ENCODE measurements around the gene TSPAN4.
A peak's percentile ranks its signal among the peaks of the same experiment; 100 is the strongest.

Gene TSPAN4

DNA sequence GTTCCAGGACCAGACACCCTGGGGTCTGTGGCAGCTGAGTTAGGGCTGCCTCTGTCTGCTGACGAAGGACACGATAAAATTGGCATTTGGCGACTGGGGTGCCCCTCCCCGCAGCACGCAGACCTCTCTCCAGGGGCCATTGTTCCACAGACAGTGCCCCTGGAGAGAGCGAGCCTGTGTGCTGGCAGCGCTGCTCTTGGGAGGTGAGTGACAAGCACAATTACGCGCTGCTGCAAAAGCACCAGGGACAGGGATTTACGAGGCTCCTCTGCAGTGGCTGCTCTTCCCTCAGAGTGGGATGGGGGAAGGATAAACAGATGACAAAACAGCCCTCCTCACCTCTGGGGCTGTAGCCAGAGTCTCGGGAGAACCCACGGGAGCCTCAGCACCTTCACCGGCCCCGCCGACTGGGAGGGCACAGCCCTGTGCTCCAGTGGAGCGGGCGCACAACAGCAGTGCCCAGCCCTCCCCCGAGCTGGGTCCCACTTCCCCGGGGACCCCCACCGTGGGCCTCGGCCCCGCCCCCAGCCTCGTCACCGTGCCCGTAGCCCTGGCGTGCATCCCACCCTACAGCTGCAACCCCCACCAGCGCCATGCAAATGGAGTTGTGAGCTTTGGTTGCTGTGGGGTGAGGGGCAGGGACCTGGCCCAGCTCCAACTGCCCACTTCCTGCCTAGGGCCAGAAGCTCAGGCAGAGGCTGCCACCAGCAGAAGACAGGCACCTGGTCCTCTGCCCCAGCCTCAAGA, 48.3 kb downstream of the TSPAN4 start:
- DNase-seq: no peak

DNA sequence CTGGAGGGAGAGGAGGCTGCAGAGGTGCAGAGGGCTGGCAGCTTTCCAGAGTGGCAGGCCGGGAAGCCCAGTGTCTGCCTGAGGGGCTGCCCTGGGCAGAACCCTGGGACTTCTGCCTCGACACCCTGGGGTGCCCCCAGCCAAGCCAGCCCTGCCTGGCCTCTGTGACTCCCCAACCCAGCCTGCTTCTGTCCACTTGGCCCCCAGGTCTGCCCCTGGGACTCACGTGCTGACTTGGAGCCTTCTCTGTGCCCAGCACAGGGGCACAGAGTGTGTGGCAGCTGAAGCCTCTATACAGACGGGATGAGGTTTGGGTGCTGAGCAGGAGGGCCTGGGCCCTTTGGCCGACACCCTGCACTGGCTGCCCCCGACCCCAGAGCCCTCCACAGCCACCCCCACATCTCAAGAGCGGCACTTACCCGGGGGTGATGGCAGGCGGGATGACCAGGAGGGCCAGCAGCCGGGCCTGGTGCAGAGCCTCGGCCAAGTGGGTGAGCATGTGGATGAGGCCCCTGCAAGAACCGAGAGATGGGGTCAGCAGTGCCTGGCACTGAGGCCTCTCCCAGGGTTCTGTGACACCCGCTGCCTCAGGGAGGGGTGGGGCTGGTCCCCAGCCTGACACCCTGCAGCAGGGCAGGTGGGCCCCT, 50.5 kb downstream of the TSPAN4 start:
- DNase-seq: no peak

DNA sequence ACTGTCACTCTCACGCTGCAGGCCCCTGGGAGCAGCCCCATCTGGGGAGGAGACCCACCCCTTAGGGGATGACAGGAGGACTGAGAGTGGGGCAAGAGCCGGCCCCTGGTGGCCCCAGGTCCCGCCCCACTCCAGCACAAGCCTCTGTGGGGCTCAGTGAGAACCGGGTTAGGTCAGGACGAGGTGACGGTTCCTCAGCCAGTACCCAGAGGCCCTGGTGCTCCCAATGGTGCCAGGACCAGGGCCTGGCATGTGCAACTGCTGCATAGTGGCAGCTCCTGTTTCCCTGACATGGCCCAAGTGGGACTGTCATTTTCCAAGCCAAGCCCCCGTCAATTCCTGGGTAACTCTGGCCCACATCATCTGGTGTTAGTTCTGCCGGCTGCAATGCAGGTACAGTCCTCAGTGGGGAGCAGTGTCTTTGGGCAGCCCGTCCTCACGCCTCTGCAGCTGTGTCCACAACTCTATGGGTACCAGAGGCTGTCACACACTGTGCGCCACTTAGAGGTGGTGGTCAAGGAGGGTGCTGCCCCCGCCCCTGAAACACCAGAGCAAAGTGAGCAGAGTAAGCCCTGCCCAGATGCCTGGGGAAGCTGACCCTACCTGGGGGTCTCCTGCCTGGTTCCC, 52.0 kb downstream of the TSPAN4 start:
- no peak for DNase-seq

DNA sequence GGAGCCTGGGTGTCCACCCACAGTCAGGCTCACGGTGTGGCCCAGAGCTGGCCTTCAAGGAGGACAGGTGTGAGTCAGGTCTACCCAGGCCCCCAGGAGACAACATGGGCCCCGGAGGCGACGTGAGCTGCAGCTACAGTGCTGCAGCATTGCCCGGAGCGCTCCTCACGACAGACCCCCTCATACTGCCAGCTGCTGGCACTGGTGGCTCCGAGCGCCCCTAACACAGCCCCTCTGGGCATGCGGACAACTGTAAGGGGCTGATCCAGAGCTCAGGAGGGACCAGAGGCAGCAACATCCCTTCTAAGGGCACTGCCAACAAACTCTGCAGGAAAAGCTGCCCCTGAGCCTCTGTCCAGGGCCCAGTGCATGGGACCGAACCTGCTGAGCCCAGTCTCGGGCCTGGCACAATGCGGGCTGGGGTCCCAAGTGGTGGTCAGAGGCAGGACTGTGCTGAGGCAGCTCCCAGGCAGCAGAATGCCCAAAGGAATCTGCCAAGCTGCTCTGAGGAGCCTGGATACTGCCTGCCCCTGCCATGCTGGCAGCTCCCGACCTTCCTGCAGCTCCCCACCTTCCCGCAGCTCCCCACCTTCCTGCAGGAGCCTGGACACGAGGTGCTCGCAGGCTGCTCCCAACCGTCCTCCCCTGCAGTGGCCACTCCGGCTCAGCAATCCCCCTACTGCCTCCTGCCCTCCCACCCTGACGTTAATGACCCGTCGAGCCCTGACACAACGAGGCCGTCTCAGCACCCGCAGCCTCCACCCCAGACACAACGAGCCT, 52.9 kb downstream of the TSPAN4 start:
- no peak for DNase-seq

DNA sequence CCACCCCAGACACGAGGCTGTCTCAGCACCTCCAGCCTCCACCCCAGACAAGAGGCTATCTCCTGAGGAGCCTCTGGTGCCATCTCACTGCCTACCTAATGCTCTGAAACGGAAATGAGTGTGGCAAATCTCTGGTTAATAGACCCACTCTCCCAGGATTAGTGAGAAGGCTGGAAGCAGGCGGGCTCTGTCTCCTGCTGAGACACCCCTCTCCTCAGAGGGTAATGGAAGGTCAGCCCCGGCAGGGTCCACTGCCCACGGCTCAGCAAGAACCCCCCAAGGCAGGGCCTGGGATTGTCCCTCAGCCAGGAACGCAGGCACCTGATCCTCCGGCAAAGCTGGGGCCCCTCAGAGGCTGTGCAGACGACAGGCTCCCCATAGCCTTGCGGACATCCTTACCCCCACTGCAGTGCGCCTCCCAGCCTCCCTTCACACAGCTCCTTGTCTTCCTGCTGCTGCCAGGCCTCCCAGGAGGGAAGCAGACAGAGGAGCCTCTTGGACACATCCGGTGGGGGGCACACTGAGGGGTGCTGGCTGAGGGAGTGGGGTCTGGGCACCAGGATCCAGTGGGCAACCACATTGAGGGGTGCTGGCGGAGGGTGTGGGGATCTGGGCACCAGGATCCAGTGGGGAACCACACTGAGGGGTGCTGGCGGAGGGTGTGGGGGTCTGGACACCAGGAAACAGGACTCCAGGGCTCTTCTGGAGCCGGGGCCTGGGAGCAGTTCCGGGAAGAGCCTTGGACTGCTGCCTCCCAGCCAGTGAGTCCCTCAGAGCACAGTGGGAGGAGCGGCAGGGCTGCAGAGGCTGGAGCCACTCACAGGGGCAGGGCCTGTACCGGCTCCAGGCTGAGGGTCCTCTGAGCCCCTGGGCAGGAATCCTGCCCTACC, 54.8 kb downstream of the TSPAN4 start:
- DNase-seq: no peak

DNA sequence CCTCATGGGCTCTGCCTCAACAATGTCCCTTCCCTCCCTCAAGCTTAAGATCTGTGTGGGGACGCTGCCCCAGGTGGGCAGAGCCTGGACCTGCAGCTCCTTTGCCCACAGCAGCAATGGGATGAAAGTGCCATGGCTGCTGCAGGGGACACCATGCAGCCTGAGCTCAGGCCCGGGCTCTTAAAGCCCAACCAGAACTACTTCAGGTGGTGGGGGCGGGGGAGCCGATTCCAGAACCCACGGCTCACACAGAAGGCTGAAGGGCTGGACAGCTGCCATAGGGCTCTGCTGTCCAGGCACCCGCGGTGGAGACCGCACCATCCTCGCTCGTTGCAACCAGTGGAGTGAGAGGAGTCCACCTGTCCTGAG, 55.5 kb downstream of the TSPAN4 start:
- DNase-seq: no peak

DNA sequence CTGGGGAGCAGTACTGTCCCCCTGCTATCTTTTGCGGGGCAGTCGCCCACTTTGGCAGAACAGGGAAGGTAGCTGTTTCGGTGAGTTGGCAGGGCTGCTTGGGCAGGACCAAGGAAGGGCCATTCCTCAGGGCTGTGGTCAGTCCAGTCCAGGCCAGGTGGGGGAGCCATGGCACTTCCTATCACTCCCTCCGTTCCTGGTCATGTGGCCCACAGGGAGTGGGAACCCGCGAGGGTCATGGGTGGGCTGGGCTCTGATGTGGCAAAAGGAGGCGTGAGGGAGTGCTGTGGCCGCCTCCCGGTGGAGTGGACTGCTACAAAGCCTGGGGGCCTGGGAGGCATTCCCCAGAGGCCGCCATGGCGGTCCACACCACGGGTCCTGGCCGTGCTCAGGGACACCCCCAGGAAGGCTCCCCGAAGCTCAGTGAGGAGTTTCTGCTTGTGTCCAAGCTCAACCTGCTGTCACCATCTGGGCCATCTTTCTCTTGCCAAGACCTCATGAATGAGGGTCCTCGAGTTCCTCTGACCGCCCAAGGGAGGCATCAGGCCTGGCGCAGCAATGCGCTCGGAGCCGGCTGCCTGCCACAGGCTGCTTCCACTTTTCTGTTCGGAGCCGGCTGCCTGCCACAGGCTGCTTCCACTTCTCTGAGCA, 56.0 kb downstream of the TSPAN4 start:
- DNase-seq: no peak

DNA sequence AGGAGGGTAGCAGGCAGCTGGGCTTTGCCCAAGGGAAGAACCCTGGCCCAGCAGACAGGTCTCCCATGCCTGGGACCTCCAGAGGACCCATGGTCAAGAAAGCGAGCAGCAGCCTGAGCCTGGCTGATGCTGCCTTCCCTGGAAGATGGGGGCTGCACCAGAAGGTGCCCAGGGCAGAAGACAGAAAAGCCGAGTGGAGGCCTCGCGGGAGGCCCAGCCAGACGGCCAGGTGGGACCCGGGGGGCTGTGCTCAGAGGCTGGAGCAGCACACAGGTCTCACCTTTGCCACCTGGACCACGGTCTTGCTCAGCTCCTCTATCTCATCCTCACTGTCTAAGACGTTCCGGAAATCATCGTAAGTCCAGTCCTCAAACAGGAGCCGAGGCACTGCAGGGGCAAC, 57.1 kb downstream of the TSPAN4 start:
- no peak for DNase-seq

DNA sequence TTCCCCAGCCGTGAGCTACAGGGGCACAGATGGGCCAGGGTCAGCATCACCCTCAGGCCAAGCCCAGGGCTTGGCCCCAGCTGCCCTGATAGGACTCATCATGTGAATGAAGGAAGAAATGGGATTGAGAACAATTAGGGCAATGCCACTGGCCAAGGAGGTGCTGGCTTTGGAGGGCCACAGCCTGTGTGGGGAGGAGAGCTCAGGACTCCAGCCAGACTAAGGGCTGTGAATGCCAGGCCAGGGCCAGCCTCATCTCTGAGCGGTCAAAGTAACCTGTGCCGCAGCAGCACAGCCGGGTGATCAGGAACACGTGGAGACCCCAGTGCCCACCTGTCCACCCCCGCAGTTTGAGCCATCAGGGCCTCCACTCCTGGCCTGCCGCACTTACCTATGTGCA, 57.9 kb downstream of the TSPAN4 start:
- no peak for DNase-seq

DNA sequence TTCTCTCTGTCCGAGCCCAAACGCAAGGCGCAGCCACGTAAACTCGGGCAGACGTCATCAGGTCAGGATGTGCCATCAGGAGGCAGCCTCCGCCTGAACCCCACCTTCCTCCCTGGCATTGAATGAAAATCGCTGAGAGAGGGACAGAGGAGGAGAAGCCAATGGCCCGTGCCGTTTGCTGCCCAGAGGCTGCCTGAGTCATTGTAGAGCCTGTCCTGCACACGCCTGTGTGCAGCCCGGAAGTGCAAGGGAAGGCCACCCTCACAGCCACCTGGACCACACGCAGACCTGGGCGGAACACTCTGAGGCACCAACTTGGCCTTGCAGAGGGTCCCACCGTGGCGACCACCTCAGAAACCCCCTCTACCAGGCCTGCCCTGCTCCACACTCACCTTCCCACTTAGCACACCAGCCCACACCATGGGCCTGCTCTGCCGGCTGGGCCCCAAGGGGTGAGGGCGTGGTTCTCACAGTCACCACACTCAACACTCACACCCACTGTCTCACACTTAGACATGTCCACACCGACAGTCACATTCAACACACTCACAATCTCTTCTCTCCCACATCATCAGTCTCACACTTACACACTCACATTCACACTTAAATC, 58.9 kb downstream of the TSPAN4 start:
- DNase-seq: no peak

DNA sequence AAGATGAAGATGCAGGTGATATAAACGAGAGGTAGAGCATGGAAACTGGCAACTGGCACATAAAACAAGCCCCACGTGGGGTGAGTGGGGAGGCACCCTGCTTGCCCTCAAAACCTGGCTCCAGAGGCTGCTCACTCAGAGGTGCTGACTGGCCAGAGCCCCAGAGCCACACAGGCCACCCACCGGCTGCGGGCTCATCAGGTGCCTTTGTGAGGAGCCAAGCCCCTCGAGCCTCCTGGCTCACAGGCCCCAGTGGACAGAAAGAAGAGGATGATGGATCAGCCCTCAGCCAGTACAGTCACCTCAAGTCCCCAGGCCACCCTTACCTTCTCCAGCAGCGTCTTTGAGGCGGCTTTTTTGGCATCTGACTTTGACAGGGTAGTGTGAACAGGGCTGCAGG, 61.7 kb downstream of the TSPAN4 start:
- DNase-seq: no peak

DNA sequence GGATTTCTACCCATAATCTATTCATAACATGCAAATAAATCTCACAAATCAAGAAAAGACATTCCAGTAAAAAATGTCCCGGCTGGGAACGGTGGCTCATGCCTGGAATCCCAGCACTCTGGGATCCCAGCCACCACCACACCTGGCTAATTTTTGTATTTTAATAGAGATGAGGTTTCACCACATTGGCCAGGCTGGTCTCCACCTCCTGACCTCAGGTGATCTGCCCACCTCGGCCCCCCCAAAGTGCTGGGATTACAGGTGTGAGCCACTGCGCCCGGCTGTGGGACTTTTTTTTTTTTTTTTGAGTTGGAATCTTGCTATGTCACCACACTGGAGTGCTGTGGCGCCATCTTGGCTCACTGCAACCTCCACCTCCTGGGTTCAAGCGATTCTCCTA, 63.3 kb downstream of the TSPAN4 start:
- no peak for DNase-seq

DNA sequence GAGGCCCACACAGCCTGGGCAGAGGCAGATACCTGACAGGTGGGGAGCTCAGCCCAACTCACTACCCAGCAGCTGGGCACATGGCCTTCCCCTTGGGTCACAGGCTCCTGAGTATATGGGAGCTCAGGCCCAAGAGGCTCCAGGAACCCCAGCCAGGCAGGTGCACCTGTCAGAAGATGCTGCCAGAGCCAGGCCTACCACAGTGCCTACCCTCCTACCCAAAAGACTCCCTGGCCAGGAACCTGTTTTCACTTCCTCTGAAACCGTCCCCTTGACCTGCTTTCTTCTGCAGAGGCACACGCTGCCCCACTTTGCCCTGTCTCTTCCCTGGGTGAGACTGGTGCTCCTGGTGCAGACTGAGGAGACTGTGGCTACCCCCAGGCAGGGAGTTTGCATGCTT, 65.0 kb downstream of the TSPAN4 start:
- no peak for DNase-seq

DNA sequence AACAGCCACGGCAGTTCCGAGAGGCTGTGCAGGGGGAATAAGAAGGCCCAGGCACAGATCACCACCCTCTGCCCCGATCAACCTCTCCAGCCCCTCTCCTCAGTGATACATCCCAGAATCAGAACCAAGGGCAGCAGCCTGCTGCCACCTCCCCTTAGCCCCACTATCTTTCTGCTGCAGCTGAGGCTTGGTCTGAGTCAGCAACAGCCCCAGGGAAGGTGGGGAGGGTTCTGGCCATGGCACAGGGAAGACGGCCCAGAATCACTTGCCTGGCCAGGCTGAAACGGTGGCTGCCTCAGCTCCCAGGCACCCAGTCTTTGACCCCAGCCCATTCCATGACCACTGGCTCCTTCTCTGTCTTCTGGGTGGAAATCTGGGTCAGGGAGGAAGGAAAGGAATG, 65.6 kb downstream of the TSPAN4 start:
- DNase-seq: no peak

DNA sequence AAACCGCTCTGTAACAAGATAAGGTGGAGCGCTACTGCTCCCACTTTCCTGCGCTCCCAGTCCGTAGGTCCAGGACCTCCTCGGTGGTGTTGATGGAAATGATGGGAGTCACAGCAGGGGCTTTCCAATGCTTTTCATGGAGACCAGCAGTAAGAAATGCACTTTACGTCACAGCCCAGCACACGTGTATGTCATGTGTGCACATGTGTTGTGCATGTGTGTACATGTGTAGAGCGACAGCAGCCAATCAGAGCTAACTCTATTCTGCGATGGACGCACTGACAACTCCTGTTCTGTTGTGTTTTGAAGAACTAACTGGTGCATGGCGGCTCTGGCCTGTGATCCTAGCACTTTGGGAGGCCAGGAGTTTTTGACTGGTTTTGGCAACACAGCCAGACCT, 66.8 kb downstream of the TSPAN4 start:
- DNase-seq: no peak

DNA sequence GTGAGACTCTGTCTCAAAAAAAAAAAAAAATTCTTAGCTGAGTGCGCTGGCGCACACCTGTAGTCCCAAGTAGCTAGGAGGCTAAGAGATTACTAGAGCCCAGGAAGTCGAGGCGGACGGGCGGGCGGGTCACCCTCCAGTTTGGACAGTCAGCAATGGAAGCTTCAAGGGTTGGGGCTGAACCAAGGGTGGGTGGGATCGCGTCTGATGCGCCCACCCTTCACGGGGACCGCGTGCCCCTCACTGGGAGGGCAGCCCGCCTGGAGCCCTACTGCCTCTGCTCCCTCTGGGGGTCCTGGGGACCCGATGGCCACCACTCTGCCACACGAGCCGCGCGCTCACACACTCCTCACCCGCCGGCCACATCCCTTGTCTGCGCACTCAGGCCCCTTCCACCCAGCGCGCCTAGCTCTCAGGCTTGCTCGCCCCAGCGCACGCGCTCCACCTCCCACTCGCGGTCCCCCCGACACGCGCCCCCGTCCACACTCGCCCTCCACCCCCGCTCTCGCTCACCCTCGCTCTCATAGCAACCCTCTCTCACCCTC, 67.5 kb downstream of the TSPAN4 start:
- DNase-seq: no peak

DNA sequence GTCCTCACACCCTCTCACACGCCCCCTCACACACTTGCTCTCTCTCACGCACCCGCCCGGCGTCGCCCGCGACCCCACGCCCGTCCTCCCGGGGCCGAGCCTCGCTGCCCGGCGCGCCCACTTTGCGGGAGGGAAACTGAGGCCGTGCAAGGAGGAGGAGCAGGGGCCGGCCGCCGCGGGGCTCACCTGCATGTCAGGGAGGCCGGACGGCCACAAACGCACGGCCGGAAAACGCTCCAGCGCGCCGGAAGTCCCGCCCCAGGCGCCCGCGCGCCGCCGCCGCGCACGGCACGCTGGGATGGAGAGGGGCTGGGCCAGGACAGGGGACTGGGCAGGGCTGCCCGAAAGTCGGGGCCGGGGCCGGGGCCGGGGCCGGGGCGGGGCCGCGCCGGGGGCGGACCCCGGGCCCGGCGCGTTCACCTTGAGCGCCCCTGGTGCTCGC, 68.0 kb downstream of the TSPAN4 start, which contains the start of gene CHID1:
TSS of gene CHID1 (minus strand) at position 222 of the 442 bp plus-strand sequence. CDS start 5,994 bp downstream, outside the sequence.
- peak; percentile 65 to 90 for DNase-seq

DNA sequence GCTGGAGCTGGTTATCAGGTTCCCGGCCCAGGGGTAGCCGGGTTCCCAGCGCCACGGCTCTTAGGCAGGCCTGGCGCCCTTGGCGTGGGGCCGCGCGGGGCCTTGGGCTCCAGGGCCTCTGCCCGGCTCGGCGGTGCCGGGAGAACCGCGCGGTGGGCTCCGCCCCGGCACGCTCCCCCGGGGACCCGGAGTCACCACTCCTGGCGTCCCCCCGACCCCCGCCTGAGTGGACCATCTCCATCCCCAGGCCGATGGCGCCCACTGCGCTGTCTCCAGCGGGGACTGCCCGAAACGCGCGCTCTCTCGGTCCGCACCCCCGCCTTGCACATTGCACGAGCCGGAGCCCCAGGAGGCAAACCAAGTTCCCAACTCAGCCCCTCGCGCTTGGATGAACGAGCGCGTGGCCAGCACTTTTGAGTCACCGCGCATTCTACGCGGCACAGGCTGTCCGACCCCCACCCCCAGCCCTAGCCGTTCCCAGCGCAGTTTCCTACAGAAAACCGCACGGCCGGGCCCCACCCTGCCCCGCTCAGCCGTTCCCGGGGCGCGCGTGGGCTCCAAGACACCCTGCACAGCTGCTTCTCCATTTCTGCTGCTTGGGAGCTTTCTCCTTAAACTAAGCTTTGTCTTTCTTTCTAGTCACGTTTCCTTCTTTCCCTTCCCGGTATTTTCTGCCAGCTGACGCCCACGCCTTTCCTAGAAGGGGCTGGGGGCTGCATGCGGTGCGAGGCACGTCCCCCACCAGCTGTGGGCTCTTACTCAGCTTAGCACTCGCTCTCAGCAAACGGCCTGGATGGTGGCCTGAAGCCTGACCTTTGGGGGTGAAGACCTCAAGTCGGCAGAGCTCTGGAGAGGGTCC, 68.6 kb downstream of the TSPAN4 start:
- peak in 1 of 2 experiments; percentile 32 for DNase-seq

DNA sequence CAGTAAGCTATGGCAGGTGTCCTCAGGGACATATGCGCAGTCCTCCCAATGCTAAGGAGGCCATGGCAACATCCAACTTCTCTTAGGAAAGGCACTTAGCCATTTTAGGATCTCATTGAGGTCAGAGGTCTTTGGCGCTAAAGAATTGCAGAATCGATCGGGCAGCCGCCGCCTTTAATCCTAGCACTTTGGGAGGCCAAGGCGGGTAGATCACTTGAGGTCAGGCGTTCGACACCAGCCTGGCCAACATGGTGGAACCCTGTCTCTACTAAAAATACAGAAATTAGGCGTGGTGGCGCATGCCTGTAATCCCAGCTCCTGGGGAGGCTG, 69.2 kb downstream of the TSPAN4 start:
- no peak for DNase-seq

DNA sequence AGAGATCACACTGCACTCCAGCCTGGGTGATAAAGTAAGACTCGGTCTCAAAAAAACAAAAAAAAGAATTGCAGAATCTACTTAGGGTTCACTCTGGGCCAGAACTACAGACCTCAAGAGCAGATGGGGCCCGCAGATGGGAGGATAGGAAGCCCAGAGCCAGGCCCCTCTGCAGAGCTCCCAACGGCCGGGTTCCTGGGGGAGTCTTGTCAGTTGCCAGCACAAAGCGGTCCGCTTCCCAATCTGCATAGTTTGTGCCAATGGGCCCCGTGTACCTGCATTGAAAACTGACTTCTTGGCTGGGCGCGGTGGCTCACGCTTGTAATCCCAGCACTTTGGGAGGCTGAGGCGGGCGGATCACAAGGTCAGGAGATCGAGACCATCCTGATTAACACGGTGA, 69.6 kb downstream of the TSPAN4 start:
- no peak for DNase-seq
